ENCODE data around the gene GNB3. TPM values are rescaled to one million over a fixed set of nuclear protein-coding genes. Genes with fewer than 3 reads are reported as not detected.

The GNB3 gene
- total and polyA plus RNA-seq, 9 of the 15 experiments (the other 6 are each of a cell fraction or from before 2014, with no cell fraction given), result 1.4 to 5.8 (median 2.0) TPM

GRCh38 chr12:6873094-6874014 lies 32.6 kb downstream of the GNB3 start, which contains the start of gene SPSB2 (continued):
- TF ChIP-seq SMAD4 (CRISPR knock-in tag; conservative IDR thresholded peaks at IDR 0.05), result no peak
- peak; percentile 76; the same call in 1 of the 2 replicates for TF ChIP-seq RB1 (IDR thresholded peaks at IDR 0.05; ENCODE audit: low read depth)
- TF ChIP-seq BRD4 (IDR thresholded peaks at IDR 0.05), result no peak
- TF ChIP-seq EWSR1 (IDR thresholded peaks at IDR 0.05; ENCODE audit: borderline replicate concordance, low read depth, partially characterized antibody), result no peak
- peak; percentile 86 for TF ChIP-seq GABPA (tag; conservative IDR thresholded peaks at IDR 0.05; ENCODE audit: low read depth)
- TF ChIP-seq MXD1 (CRISPR knock-in tag; IDR thresholded peaks at IDR 0.05; ENCODE audit: borderline replicate concordance, poor library complexity, severe bottlenecking), result no peak
- TF ChIP-seq POLR2B (IDR thresholded peaks at IDR 0.05; ENCODE audit: low read depth, partially characterized antibody), result peak; percentile 46
- TF ChIP-seq SIN3A (IDR thresholded peaks at IDR 0.05; ENCODE audit: borderline replicate concordance in 2 of 2, control insufficient read depth in 1 of 2, low read depth in 2 of 2, low read length in 2 of 2), result peak in 1 of 2 experiments; percentile 26; a peak in 1 of 4 replicates
- TF ChIP-seq NRF1 (conservative IDR thresholded peaks at IDR 0.05 in 1 of 2, IDR thresholded peaks at IDR 0.05 in 1 of 2), result peak; percentile 69 to 73
- TF ChIP-seq PHF8 (IDR thresholded peaks at IDR 0.05; ENCODE audit: borderline replicate concordance, low read length), result peak; percentile 61; the same call in 1 of the 2 replicates
- peak; percentile 40; the same call in 1 of the 2 replicates for TF ChIP-seq FOSL1 (tag; conservative IDR thresholded peaks at IDR 0.05)
- peak; percentile 17; the same call in 1 of the 2 replicates for TF ChIP-seq ESRRA (IDR thresholded peaks at IDR 0.05; ENCODE audit: borderline replicate concordance, low read depth)
- no peak for TF ChIP-seq HMG20B (CRISPR knock-in tag; IDR thresholded peaks at IDR 0.05)
- TF ChIP-seq ZBTB40 (IDR thresholded peaks at IDR 0.05), result peak; percentile 86
- no peak for TF ChIP-seq ZBTB40 (CRISPR knock-in tag; IDR thresholded peaks at IDR 0.05)
- TF ChIP-seq EP400 (IDR thresholded peaks at IDR 0.05), result 0 out of 2 replicates have a peak, but pooled peaks have one; percentile 31
- peak; percentile 82 for TF ChIP-seq POLR2G (IDR thresholded peaks at IDR 0.05; ENCODE audit: low read depth, low read length)

All from K562 (cell line).